H1 (cell line): ENCODE measurements around the gene LOXHD1. TPM values are rescaled to one million over a fixed set of nuclear protein-coding genes. Genes with fewer than 3 reads are reported as not detected.

ENCODE experiments used
- BCL11A ChIP-seq, 2 experiments: IDR thresholded peaks; one replicate each; pipeline ENCODE4 v1.6.1; 2011; ENCODE audit warnings: low read depth in 2 of 2, low read length in 2 of 2, mild to moderate bottlenecking in 2 of 2
- CBX5 ChIP-seq: fragments of 300-800, 300-1000 bp; sonication (generic); IDR thresholded peaks from 2 replicates; pipeline ENCODE4 v1.7.1; 2016; ENCODE audit warnings: antibody characterized with exemption, low read length, low read depth
- CEBPB ChIP-seq: IDR thresholded peaks from 2 replicates; pipeline ENCODE4 v1.6.1; 2012; ENCODE audit warnings: low read depth, low read length
- CHD7 ChIP-seq: fragments of 300-600 bp; sonication (generic); IDR thresholded peaks from 2 replicates; pipeline ENCODE4 v1.7.1; 2012; ENCODE audit warnings: low read length, moderate library complexity, mild to moderate bottlenecking, inconsistent platforms; ENCODE audit not compliant: insufficient replicate concordance
- E2F6 ChIP-seq: IDR thresholded peaks from 2 replicates; pipeline ENCODE4 v1.6.1; 2012; ENCODE audit warnings: inconsistent platforms
- JUN ChIP-seq: IDR thresholded peaks from 2 replicates; pipeline ENCODE4 v1.6.1; 2011; ENCODE audit warnings: low read depth, mild to moderate bottlenecking, improper control_type of control experiment, low read length
- KDM1A ChIP-seq: fragments of 200-600, 300-600 bp; sonication (generic); IDR thresholded peaks from 2 replicates; pipeline ENCODE4 v1.7.1; 2016; ENCODE audit warnings: mild to moderate bottlenecking, low read length, borderline replicate concordance
- RAD21 ChIP-seq, 2 experiments: IDR thresholded peaks in 1 of 2; conservative IDR thresholded peaks in 1 of 2; 2 replicates each; pipeline ENCODE4 v1.6.1; 2011; ENCODE audit warnings: low read depth in 2 of 2, low read length in 2 of 2, improper control_type of control experiment in 1 of 2, inconsistent platforms in 1 of 2, mild to moderate bottlenecking in 1 of 2, moderate library complexity in 1 of 2
- SAP30 ChIP-seq: fragments of 300-600 bp; sonication (generic); IDR thresholded peaks from 2 replicates; pipeline ENCODE4 v1.7.1; 2012; ENCODE audit warnings: low read length, moderate library complexity, mild to moderate bottlenecking, inconsistent platforms; ENCODE audit not compliant: insufficient read depth, insufficient replicate concordance
- TAF7 ChIP-seq: optimal IDR thresholded peaks from 2 replicates; pipeline ENCODE3; 2011; ENCODE audit warnings: low read depth, mild to moderate bottlenecking, inconsistent platforms, low read length, moderate library complexity, borderline replicate concordance
- TBP ChIP-seq: IDR thresholded peaks from 2 replicates; pipeline ENCODE4 v1.6.1; 2011; ENCODE audit warnings: low read depth, low read length, improper control_type of control experiment
- polyA plus RNA-seq, 7 experiments: library from polyadenylated mRNA; depleted of rRNA in 3 of 7; stranded (reverse) in 5 of 7; unstranded in 2 of 7; fragments of >200 nt in 5 of 7; fragments of 200-250 nt in 2 of 7; gene quantifications; 1 replicate in 5 of 7; 2 replicates in 1 of 7; 4 replicates in 1 of 7; pipeline versions ENCODE4 v1.2.1 to v1.2.3, GENCODE V29; 2011 to 2013; ENCODE audit warnings: missing spikeins in 2 of 7, mixed read lengths in 2 of 7
- total RNA-seq: library from RNA; stranded (reverse); fragmentation: NEBNext Ultra II Directional; extraction: Animal tissue kit (Norgen Biotek cat#: 25700); gene quantifications from 2 replicates; pipeline ENCODE4 v1.2.1, GENCODE V29; 2021

Gene LOXHD1
- total and polyA plus RNA-seq, 2 of the 8 experiments (the other 6 are each of a cell fraction or from before 2014, with no cell fraction given): 0.02 TPM; not detected in 1

- TF ChIP-seq CHD7 (no peak), BCL11A (IDR thresholded peaks at IDR 0.05; ENCODE audit: low read depth in 2 of 2, low read length in 2 of 2) (no peak), CBX5 (no peak), CEBPB (no peak), TAF7 (no peak), KDM1A (no peak), E2F6 (no peak), SAP30 (no peak), JUN (no peak), TBP (no peak), RAD21 (IDR thresholded peaks at IDR 0.05 in 1 of 2, conservative IDR thresholded peaks at IDR 0.05 in 1 of 2; ENCODE audit: low read depth in 2 of 2, low read length in 2 of 2) (no peak)
Observed at GRCh38 chr18:46609048-46609447, 48.0 kb downstream of the LOXHD1 start (continued).
